ENCODE results near the gene EGFLAM.

The EGFLAM gene

GRCh38 chr5:38258319-38259061 is at the start of gene EGFLAM:
Gene EGFLAM (plus strand): TSS chr5:38258559. CDS start chr5:38258755, 196 bp downstream.
- DNase-seq (ENCODE audit: low spot score): no peak

DNA sequence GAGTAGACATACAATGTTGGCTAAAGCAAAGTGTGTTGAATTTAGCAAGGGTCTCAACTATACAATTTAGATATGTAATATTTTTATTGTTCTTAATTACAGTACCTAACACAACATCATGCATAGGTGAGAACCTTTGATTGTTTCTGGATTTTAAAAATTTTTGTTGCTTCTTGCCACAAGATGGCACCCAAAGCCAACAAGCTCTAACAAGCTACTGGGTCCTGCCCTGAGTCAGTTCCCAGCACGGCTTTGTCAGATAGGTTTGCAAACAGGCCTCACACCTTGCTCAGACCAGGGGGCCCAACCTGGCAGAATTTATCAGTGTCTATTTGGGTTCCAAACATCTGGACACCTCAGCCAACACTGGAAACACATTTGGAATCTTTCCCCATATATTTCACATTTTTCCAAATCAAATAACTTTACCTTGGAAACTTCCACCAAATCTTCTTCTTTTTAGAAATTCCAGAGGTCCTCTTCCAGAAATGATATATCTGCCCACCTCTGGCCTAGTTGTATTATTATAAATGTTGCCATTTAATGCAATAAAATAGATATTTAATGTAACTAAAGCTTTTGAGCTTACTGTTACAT is 49.5 kb upstream of the EGFLAM start:
- DNase-seq (ENCODE audit: low spot score): no peak

- no peak for DNase-seq (ENCODE audit: low spot score)
Measured at GRCh38 chr5:38210676-38211353, 47.5 kb upstream of the EGFLAM start.

- DNase-seq (ENCODE audit: low spot score): no peak
Measured at GRCh38 chr5:38211354-38211710, 47.0 kb upstream of the EGFLAM start.

DNA sequence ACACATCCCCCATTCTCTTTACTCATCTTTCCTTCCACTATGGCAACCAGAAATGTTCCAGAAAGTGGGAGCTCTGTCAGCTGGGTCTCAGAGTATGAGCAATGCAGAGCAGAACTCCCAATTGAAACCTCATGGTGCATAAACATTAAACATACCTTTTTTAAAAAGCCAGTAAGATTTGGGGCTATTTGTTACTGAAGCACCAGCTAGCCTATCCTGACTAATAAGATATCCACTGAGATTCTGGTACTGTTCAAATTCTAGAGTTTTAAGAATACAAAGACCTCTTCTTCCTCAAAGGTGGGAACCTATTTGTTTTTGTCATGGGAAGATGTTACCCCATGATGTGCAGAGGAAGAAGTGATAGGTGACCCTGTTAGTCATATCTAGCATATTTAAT is 46.1 kb upstream of the EGFLAM start:
- no peak for DNase-seq (ENCODE audit: low spot score)

- no peak for DNase-seq (ENCODE audit: low spot score)
Measured at GRCh38 chr5:38226091-38226490, 32.3 kb upstream of the EGFLAM start.

DNA sequence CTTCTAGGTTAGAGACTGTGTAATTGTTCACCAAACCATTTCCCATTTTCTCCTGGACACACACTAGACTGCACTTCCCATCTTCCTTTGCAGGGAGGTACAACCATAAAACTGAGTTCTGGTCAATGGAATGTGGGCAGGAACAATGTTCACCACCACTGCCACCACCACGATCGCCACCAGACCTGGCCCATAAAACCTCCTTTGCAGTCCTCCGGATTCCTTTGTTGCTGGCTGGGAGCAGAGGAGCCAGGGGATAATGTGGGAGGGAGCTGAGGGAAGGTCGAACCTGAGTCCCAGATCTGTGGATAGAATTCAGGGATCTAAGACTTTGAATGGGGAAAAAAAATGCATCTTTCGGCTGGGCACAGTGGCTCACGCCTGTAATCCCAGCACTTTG is 29.4 kb upstream of the EGFLAM start:
- no peak for DNase-seq (ENCODE audit: low spot score)

- no peak for DNase-seq (ENCODE audit: low spot score)
Measured at GRCh38 chr5:38234737-38235136, 23.6 kb upstream of the EGFLAM start.

- no peak for DNase-seq (ENCODE audit: low spot score)
Measured at GRCh38 chr5:38237681-38238080, 20.7 kb upstream of the EGFLAM start.

DNA sequence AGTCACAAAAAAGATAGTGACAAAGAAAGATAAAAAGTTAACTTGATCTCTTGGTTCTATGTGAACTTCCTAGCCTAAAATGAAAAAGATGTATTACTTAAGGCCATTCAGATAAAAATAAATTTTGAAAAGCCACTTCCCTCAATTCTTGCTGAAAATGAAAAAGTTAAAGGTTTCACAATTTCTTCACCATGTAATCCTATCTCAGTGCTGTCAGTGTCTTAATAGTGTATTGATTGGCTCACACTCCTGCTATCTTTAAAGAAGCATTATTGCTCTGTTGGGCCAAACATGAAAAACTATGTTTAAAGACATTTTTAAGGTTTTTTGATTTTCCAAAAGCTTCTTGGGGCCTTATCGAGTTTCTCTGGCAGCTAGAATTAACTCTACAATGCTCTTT is 18.1 kb upstream of the EGFLAM start:
- no peak for DNase-seq (ENCODE audit: low spot score)

- no peak for DNase-seq (ENCODE audit: low spot score)
Measured at GRCh38 chr5:38241655-38242054, 16.7 kb upstream of the EGFLAM start.

- no peak for DNase-seq (ENCODE audit: low spot score)
Measured at GRCh38 chr5:38245307-38245706, 13.1 kb upstream of the EGFLAM start.

DNA sequence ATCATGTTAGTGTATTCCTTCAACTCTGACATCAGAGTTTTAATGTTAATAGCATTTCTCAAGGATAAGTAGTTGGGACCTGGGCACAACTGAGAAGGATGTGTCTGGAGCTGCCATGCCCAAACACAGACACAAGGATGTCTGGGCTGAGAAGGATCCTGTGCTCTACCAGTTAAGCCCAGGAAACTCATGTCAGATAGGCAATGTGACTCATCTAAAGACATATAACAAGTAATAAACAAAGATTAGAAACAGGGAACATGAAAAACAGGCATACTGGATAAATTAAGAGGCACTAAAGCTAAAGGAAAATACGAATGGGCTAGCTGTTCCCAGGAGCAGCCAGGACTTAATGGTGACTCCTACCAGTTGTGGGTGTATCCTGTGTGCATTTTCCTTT is 9.1 kb upstream of the EGFLAM start:
- DNase-seq (ENCODE audit: low spot score): no peak

GRCh38 chr5:38249812-38250211 is 8.5 kb upstream of the EGFLAM start:
- DNase-seq (ENCODE audit: low spot score): no peak

GRCh38 chr5:38250763-38251448 is 7.5 kb upstream of the EGFLAM start:
- DNase-seq (ENCODE audit: low spot score): no peak

- DNase-seq (ENCODE audit: low spot score): no peak
Measured at GRCh38 chr5:38253759-38254158, 4.6 kb upstream of the EGFLAM start.

GRCh38 chr5:38257308-38258041 is 884 bp upstream of the EGFLAM start:
- DNase-seq (ENCODE audit: low spot score): no peak

- no peak for DNase-seq (ENCODE audit: low spot score)
Measured at GRCh38 chr5:38258042-38258318, 379 bp upstream of the EGFLAM start.

DNA sequence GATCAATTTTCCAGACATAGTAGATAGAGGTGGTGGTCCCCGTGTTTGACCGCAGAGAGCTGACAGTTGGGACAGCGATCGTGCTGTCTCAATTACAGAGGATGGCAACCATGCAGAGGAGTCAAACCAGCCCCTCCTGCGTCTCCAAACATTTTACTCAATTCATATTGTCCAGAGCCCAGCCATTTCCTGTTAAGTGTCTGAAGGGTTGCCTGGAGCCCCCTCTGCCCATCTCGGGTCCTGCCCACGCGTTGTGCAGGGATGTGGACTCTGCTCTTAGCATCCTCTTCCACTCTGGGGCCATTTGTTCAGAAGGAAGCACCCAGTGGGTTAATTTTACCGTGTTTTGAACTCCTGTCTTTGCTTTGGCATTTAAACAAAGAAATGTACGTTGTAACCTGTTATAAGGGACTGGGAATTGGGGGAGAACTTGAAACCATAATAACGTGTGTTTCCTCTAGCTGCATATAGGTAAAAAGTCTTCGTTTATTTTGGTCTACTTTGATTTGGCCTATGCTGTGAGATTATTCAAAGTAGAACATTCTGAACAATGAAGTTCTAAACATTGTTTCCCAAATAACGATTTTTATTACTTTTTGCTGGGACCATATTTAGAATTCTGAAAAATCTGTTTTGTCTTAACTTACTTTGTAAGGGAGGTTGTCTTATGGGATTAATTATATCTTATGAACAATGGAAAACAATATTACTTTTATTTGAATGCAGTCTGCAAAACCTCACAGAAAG is 876 bp downstream of the EGFLAM start:
- no peak for DNase-seq (ENCODE audit: low spot score)

GRCh38 chr5:38259809-38260160 is 1.4 kb downstream of the EGFLAM start:
- DNase-seq (ENCODE audit: low spot score): no peak

GRCh38 chr5:38263983-38264382 is 5.6 kb downstream of the EGFLAM start:
- no peak for DNase-seq (ENCODE audit: low spot score)

Data from germinal center (tissue), 1 donor.